ENCODE results near the gene TM7SF2.

DNA sequence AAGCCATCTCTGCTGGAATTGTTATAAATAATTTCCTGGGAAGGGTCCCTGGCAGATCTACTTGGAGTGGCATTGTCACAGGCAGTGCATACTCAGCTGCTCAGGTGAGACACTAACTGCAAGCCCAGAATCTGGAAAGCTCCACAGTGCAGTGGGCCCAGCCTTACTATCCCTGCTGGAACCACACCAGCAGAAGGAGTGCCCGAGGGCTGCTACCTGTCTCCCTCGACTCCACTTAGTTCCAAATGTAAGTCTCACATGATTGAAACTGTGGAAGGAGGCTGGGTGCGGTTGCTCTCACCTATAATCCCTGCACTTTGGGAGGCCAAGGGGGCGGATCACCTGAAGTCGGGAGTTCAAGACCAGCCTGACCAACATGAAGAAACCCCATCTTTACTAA is 37.0 kb downstream of the TM7SF2 start:
- TF ChIP-seq, protein P1, sequence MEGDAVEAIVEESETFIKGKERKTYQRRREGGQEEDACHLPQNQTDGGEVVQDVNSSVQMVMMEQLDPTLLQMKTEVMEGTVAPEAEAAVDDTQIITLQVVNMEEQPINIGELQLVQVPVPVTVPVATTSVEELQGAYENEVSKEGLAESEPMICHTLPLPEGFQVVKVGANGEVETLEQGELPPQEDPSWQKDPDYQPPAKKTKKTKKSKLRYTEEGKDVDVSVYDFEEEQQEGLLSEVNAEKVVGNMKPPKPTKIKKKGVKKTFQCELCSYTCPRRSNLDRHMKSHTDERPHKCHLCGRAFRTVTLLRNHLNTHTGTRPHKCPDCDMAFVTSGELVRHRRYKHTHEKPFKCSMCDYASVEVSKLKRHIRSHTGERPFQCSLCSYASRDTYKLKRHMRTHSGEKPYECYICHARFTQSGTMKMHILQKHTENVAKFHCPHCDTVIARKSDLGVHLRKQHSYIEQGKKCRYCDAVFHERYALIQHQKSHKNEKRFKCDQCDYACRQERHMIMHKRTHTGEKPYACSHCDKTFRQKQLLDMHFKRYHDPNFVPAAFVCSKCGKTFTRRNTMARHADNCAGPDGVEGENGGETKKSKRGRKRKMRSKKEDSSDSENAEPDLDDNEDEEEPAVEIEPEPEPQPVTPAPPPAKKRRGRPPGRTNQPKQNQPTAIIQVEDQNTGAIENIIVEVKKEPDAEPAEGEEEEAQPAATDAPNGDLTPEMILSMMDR (IDR thresholded peaks at IDR 0.05; ENCODE audit: insufficient read depth, low read length, poor library complexity, severe bottlenecking), result no peak
- no peak for TF ChIP-seq EZH2phosphoT487 (conservative IDR thresholded peaks at IDR 0.05; ENCODE audit: low read length)

All from SU-DHL-6 (cell line).